A549 treated with Mapracorat at 1 μM for 4 hours (cell line): Measurements from ENCODE around the gene BOLA3. TPM values are rescaled to one million over a fixed set of nuclear protein-coding genes. Genes with fewer than 3 reads are reported as not detected.

ENCODE experiments used
- total RNA-seq: library from RNA; stranded (reverse); fragments of 200-300 nt; extraction: Qiagen RNA extraction; gene quantifications from 5 replicates; pipeline ENCODE4 v1.2.3, GENCODE V29; 2022

BOLA3 gene
- 120 to 163 TPM (median 136 TPM) in 5 replicates for total RNA-seq

GRCh38 chr2:74147727-74148456, at the start of gene BOLA3:
Gene BOLA3, minus strand, starts transcription at chr2:74147912. Its CDS starts 38 bp downstream, at chr2:74147874.

GRCh38 chr2:74178211-74179062, 30.7 kb upstream of the BOLA3 start, which contains the start of gene MOB1A:
Gene MOB1A, minus strand, starts transcription at chr2:74178879. Its CDS starts 205 bp downstream, at chr2:74178674.

Other genes starting within 250 kb of the BOLA3 start
- 144 to 166 TPM (median 157 TPM) in 5 replicates for gene DGUOK, start 221.0 kb downstream of the BOLA3 start, total RNA-seq
- 6.7 to 9.3 TPM (median 9.0 TPM) in 5 replicates for gene TET3, start 163.0 kb downstream of the BOLA3 start, total RNA-seq
- gene MOB1A, start 31.0 kb upstream of the BOLA3 start, total RNA-seq, result 66.2 to 90.4 TPM (median 80.3 TPM) in 5 replicates
- gene MTHFD2, start 50.7 kb upstream of the BOLA3 start, total RNA-seq, result 136 to 148 TPM (median 145 TPM) in 5 replicates
- gene SLC4A5, start 195.5 kb upstream of the BOLA3 start, total RNA-seq, result 0.07 to 0.41 TPM (median 0.36 TPM) in 5 replicates
- gene DCTN1, start 232.4 kb upstream of the BOLA3 start, total RNA-seq, result 112 to 150 TPM (median 144 TPM) in 5 replicates